ENCODE data around the gene OR5L1.

Gene OR5L1

GRCh38 chr11:55811067-55811466 lies at the start of gene OR5L1:
Gene OR5L1 (plus strand): TSS chr11:55811367. CDS start chr11:55811467, 100 bp downstream.
- no peak for DNase-seq (ENCODE audit: low read depth in 1 of 2, low spot score in 1 of 2)

GRCh38 chr11:55773138-55773537 lies 38.0 kb upstream of the OR5L1 start, which contains the start of gene OR5D13:
Gene OR5D13 (plus strand): TSS chr11:55773438. CDS start chr11:55773438, 0 bp downstream.
- DNase-seq (ENCODE audit: low read depth in 1 of 2, low spot score in 1 of 2) = no peak

DNA sequence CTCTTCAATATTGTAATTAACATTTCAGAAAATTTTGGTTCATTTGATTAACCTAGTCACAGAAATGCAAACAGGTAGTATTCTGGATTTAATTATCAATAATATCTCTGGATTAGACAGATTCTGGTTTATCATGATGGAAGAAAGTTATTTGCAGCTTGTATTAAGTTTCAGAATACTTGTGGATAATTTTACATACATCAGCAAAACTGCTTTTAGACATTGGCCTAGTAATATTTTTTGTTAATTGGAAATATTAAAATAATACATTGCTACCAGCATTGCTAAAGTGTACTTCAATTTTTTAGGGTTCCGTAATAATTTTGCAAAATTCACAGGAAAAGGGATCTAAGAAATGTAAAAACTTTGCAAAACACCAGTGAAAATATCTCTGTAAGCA lies 19.6 kb upstream of the OR5L1 start:
- DNase-seq (ENCODE audit: low read depth in 1 of 2, low spot score in 1 of 2) = no peak

GRCh38 chr11:55793321-55793720 lies 17.8 kb upstream of the OR5L1 start:
- DNase-seq (ENCODE audit: low read depth in 1 of 2, low spot score in 1 of 2) = no peak

- DNase-seq (ENCODE audit: low read depth in 1 of 2, low spot score in 1 of 2) = no peak
These were observed 15.9 kb upstream of the OR5L1 start, which contains the start of gene OR5D14 for GRCh38 chr11:55795256-55795655. Gene OR5D14 (plus strand): TSS chr11:55795556. CDS start chr11:55795556, 0 bp downstream.

GRCh38 chr11:55806248-55806647 lies 4.9 kb upstream of the OR5L1 start:
- DNase-seq (ENCODE audit: low read depth in 1 of 2, low spot score in 1 of 2) = no peak

DNA sequence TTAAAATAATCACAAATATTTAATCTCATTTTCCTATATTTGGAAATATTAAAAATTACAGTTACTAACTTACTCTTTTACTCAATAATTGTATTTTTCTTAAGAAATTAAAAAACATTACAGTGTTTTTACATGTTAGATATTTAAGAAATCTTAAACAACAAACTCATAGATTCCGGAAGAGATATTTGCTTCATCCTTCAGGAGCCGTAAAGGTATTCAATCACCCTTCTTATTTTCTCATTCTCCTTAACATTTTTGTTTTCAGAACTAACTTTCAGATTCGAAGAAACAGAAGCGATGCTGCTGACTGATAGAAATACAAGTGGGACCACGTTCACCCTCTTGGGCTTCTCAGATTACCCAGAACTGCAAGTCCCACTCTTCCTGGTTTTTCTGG lies 8.2 kb downstream of the OR5L1 start, which contains the start of gene OR5D18:
TSS of gene OR5D18 (plus strand) at position 301 of the 400 bp plus-strand sequence. CDS start at position 301, 0 bp downstream.
- no peak for DNase-seq (ENCODE audit: low read depth in 1 of 2, low spot score in 1 of 2)

GRCh38 chr11:55826919-55827318 lies 15.8 kb downstream of the OR5L1 start, which contains the start of gene OR5L2:
Gene OR5L2 (plus strand): TSS chr11:55827219. CDS start chr11:55827219, 0 bp downstream.
- no peak for DNase-seq (ENCODE audit: low read depth in 1 of 2, low spot score in 1 of 2)

DNA sequence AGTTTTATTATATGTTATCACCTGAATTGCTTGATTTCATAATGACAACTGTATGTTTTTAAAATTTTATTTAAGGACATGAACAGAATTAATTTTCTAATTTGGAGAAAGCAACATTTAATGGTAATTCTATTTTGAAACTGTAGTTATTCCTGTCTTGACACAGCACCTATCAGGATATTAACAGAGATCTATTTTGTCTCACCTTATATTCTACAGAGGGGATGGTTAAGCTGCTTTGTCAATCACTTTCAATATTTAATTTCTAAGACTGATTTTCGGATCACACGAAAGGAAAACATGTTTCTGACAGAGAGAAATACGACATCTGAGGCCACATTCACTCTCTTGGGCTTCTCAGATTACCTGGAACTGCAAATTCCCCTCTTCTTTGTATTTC lies 27.3 kb downstream of the OR5L1 start, which contains the start of gene OR5D16:
TSS of gene OR5D16 (plus strand) at position 301 of the 400 bp plus-strand sequence. CDS start at position 301, 0 bp downstream.
- DNase-seq (ENCODE audit: low read depth in 1 of 2, low spot score in 1 of 2) = no peak

DNA sequence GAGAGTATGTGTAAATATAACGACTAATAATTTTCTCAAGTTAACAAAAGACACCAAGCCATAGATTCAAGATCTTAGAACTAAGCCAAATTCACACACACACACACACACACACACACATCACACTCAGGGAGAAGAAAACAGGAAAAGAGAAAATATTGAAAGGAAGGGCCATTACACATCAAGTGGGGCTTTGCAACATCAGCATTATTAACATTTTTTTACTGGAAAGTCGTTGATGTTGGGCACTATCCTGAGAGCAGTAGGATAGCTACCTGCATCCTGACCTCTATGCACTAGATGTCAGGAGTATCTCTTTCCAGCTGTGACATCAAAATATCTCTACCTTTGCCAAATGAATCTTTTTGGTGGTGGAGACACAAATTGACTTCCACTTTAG lies 36.3 kb downstream of the OR5L1 start:
- DNase-seq (ENCODE audit: low read depth in 1 of 2, low spot score in 1 of 2) = no peak

DNA sequence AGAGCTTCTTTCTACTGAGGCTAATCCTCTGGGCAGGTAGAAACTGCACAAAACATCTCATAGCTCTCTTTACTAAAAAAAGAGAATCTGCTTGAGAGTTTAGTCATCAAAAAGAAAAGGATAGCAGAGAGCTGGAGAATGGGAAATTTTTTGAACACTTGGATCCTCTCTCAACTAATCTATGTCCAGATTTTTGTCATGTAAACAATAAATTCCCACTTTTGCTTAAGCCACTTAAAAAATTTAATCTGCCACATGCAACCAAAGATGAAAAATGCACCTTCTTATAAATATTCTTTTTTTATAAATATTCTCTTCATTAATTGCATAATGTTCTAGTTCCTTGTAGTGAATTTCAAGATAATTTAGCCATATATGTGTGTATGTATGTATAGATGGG lies 37.9 kb downstream of the OR5L1 start:
- DNase-seq (ENCODE audit: low read depth in 1 of 2, low spot score in 1 of 2) = no peak

DNA sequence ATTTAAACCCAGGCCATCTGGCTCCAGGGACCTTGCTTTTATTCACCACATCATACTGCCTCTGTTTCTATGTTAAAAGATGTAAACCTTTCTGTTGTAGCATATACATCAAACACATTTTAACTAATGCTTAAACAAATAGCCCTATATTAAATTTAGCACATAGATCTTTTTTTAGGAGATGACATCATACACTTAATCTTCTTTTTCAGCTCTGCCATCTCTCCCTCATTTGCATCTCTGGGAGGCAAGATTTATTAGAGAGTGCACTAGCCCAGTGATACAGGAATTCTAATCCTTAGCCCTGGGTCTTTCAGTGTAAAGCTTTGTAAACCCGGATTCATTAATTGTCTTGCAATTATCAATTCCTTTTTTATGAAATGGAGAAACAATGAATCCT lies 41.0 kb downstream of the OR5L1 start:
- DNase-seq (ENCODE audit: low read depth in 1 of 2, low spot score in 1 of 2) = no peak

DNA sequence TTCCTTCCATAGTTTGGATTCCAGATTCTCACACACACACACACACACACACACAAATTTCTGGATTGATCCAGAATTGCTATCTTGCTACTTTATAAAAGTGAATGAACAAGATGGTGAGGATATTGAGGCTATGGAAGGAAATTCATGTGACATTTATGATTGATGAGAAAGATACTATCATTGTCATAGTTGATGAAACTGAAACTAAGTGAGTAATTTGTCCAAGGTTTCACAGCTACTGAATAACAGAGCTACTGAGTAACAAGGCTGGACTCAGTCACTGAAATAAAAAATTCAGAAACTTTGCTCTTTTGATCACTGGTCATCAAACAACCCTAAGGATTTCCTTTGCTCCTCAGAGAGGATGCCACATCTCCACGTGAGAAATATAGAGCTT lies 43.5 kb downstream of the OR5L1 start:
- DNase-seq (ENCODE audit: low read depth in 1 of 2, low spot score in 1 of 2) = no peak
